Right renal cortex interstitium (tissue), 3 donors: ENCODE data around the gene TMEM9. TPM values are rescaled to one million over a fixed set of nuclear protein-coding genes. Genes with fewer than 3 reads are reported as not detected.

Experiments
- DNase-seq, 3 donors: peaks; one replicate each; pipeline ENCODE4 v3.0.0-alpha.2; 2013; ENCODE audit warnings: low read depth in 3 of 3, low spot score in 2 of 3
- polyA plus RNA-seq, 3 donors: library from polyadenylated mRNA; unstranded; fragments of 120-200 nt; gene quantifications; one replicate each; pipeline ENCODE4 v1.2.1, GENCODE V29; 2013; ENCODE audit not compliant: insufficient read length in 3 of 3

The TMEM9 gene
- 100 to 1,000 TPM; 145 to 169 (median 158) TPM for polyA plus RNA-seq

- DNase-seq, result peak; percentile 96 to 98 (median 98)
These were observed at the start of gene TMEM9 for GRCh38 chr1:201154389-201155165. Gene TMEM9, minus strand, starts transcription at chr1:201154474. Its CDS starts 551 bp downstream, at chr1:201153923.

GRCh38 chr1:201198598-201198997 is 44.3 kb upstream of the TMEM9 start:
- DNase-seq, result no peak

GRCh38 chr1:201194046-201194445 is 39.8 kb upstream of the TMEM9 start:
- no peak for DNase-seq

GRCh38 chr1:201192261-201192788 is 38.1 kb upstream of the TMEM9 start:
- no peak for DNase-seq

- DNase-seq, result no peak
These were observed 37.5 kb upstream of the TMEM9 start for GRCh38 chr1:201191653-201192260.

GRCh38 chr1:201190624-201191051 is 36.4 kb upstream of the TMEM9 start, which contains the start of gene IGFN1:
Gene IGFN1, plus strand, starts transcription at chr1:201190824. Its CDS starts 2,470 bp downstream, at chr1:201193294.
- DNase-seq, result no peak

GRCh38 chr1:201190005-201190404 is 35.7 kb upstream of the TMEM9 start:
- no peak for DNase-seq

- DNase-seq, result no peak
These were observed 34.8 kb upstream of the TMEM9 start for GRCh38 chr1:201189085-201189484.

- no peak for DNase-seq
These were observed 31.9 kb upstream of the TMEM9 start for GRCh38 chr1:201186192-201186591.

- DNase-seq, result no peak
These were observed 31.4 kb upstream of the TMEM9 start for GRCh38 chr1:201185527-201186128.

GRCh38 chr1:201185123-201185453 is 30.8 kb upstream of the TMEM9 start:
- DNase-seq, result no peak

- DNase-seq, result no peak
These were observed 30.2 kb upstream of the TMEM9 start for GRCh38 chr1:201184307-201185122.

GRCh38 chr1:201183753-201184152 is 29.5 kb upstream of the TMEM9 start:
- DNase-seq, result no peak

- no peak for DNase-seq
These were observed 28.9 kb upstream of the TMEM9 start for GRCh38 chr1:201183209-201183608.

- no peak for DNase-seq
These were observed 27.5 kb upstream of the TMEM9 start for GRCh38 chr1:201181726-201182125.

GRCh38 chr1:201181323-201181722 is 27.0 kb upstream of the TMEM9 start:
- no peak for DNase-seq

GRCh38 chr1:201180901-201181300 is 26.6 kb upstream of the TMEM9 start:
- DNase-seq, result no peak

GRCh38 chr1:201180141-201180540 is 25.9 kb upstream of the TMEM9 start:
- DNase-seq, result no peak

- no peak for DNase-seq
These were observed 24.4 kb upstream of the TMEM9 start for GRCh38 chr1:201178718-201179117.

GRCh38 chr1:201176940-201177339 is 22.7 kb upstream of the TMEM9 start:
- DNase-seq, result no peak
